DMS 273 treated with DMSO at 0.1 percent for 48 hours (cell line): Measurements from ENCODE around the gene CASP2.

ENCODE experiments used
- DNase-seq: peaks from one replicate; lab custom pipeline; 2025; lab: John Stamatoyannopoulos, UW

The CASP2 gene

GRCh38 chr7:143295870-143296269, 7.7 kb downstream of the CASP2 start:
- no peak for DNase-seq

GRCh38 chr7:143296686-143297085, 8.5 kb downstream of the CASP2 start:
- no peak for DNase-seq

- DNase-seq = no peak
These were observed 11.2 kb downstream of the CASP2 start for GRCh38 chr7:143299346-143299745.

- no peak for DNase-seq
These were observed 11.7 kb downstream of the CASP2 start for GRCh38 chr7:143299840-143300239.

GRCh38 chr7:143300959-143301935, 13.1 kb downstream of the CASP2 start:
- no peak for DNase-seq

GRCh38 chr7:143303733-143304132, 15.6 kb downstream of the CASP2 start:
- DNase-seq = no peak

- DNase-seq = no peak
These were observed 16.8 kb downstream of the CASP2 start for GRCh38 chr7:143304938-143305337.

- no peak for DNase-seq
These were observed 17.4 kb downstream of the CASP2 start for GRCh38 chr7:143305423-143306070.

GRCh38 chr7:143308632-143309031, 20.5 kb downstream of the CASP2 start:
- DNase-seq = no peak

GRCh38 chr7:143314127-143314526, 26.0 kb downstream of the CASP2 start:
- DNase-seq = no peak

- no peak for DNase-seq
These were observed 27.6 kb downstream of the CASP2 start, which contains the start of gene CLCN1 for GRCh38 chr7:143315776-143316175. Gene CLCN1 (plus strand): TSS chr7:143316111. CDS start chr7:143316213, 102 bp downstream.

GRCh38 chr7:143316492-143316891, 28.3 kb downstream of the CASP2 start:
- DNase-seq = no peak

GRCh38 chr7:143318661-143319060, 30.5 kb downstream of the CASP2 start:
- DNase-seq = no peak

- no peak for DNase-seq
These were observed 32.5 kb downstream of the CASP2 start for GRCh38 chr7:143320620-143321019.

GRCh38 chr7:143321242-143321641, 33.1 kb downstream of the CASP2 start:
- DNase-seq = no peak

GRCh38 chr7:143321734-143322133, 33.6 kb downstream of the CASP2 start:
- DNase-seq = no peak

GRCh38 chr7:143322760-143323633, 34.8 kb downstream of the CASP2 start:
- DNase-seq = no peak

GRCh38 chr7:143323653-143324052, 35.5 kb downstream of the CASP2 start:
- DNase-seq = no peak

- DNase-seq = no peak
These were observed 37.1 kb downstream of the CASP2 start for GRCh38 chr7:143325240-143325639.

- no peak for DNase-seq
These were observed 39.8 kb downstream of the CASP2 start for GRCh38 chr7:143327903-143328302.

- DNase-seq = no peak
These were observed 41.5 kb downstream of the CASP2 start for GRCh38 chr7:143329471-143330170.
